ENCODE results near the gene MAMDC4.

- TF ChIP-seq EZH2phosphoT487 (IDR thresholded peaks at IDR 0.05; ENCODE audit: low read length), result no peak
- no peak for TF ChIP-seq CTCF (IDR thresholded peaks at IDR 0.05; ENCODE audit: low read length)
Observed at GRCh38 chr9:136829981-136830885, 21.9 kb upstream of the MAMDC4 start.

All from MM.1S (cell line).